Duodenal mucosa (tissue), 2 donors: ENCODE measurements around the gene SH3BP4.

Source experiments
- H3K27ac ChIP-seq: one replicate; pipeline ENCODE4 v1.7.0; 2013; ENCODE audit warnings: low read depth, low read length
- H3K27me3 ChIP-seq, 2 donors: one replicate each; pipeline ENCODE4 v1.7.0; 2013; ENCODE audit warnings: low read length in 2 of 2, control low read depth in 1 of 2; ENCODE audit not compliant: insufficient read depth in 2 of 2, control insufficient read depth in 1 of 2
- H3K36me3 ChIP-seq, 2 donors: one replicate each; pipeline ENCODE4 v1.7.0; 2013; ENCODE audit warnings: low read length in 2 of 2, control low read depth in 1 of 2; ENCODE audit not compliant: insufficient read depth in 2 of 2, control insufficient read depth in 1 of 2
- H3K4me1 ChIP-seq, 2 donors: one replicate each; pipeline ENCODE4 v1.7.0; 2013; ENCODE audit warnings: low read length in 2 of 2, control low read depth in 1 of 2; ENCODE audit not compliant: insufficient read depth in 2 of 2, control insufficient read depth in 1 of 2
- H3K4me3 ChIP-seq, 2 donors: one replicate each; pipeline ENCODE4 v1.7.0; 2013; ENCODE audit warnings: low read length in 2 of 2, low read depth in 1 of 2
- H3K9ac ChIP-seq, 2 donors: one replicate each; pipeline ENCODE4 v1.7.0; 2013; ENCODE audit warnings: low read length in 2 of 2, low read depth in 1 of 2
- H3K9me3 ChIP-seq, 2 donors: one replicate each; pipeline ENCODE4 v1.7.0; 2013; ENCODE audit warnings: low read length in 2 of 2, control low read depth in 1 of 2; ENCODE audit not compliant: control insufficient read depth in 1 of 2

SH3BP4 gene

DNA sequence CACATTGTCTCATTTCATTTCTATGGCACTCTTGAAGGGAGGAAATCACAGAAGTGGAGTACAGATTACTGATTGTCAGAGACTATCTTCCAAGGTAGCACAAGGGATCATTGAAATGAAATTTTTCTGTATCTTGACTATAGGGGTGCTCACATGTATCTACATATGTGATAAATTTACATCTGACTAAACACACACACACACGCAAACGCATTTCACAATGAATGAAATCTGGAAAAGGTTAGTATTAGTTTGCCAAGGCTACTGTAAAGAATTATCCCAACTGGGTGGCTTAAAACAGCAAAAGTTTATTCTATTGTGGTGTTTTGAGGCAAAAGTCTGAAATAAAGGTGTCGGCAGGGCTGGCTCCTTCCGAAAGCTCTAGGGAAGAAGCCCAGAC, 144.6 kb downstream of the SH3BP4 start:
- H3K36me3 ChIP-seq = no peaks in the 10 kb centered on the region
- H3K4me3 ChIP-seq = no peak overlapping the region
- H3K27ac ChIP-seq = no peak overlapping the region
- H3K9ac ChIP-seq = no peak overlapping the region
- H3K9me3 ChIP-seq = no peaks in the 10 kb centered on the region
- H3K4me1 ChIP-seq = no peaks in the 10 kb centered on the region
- no peaks in the 10 kb centered on the region for H3K27me3 ChIP-seq

- Histone ChIP-seq H3K27ac (no peak overlapping the region), H3K27me3 (no peaks in the 10 kb centered on the region), H3K4me3 (no peak overlapping the region), H3K9ac (no peak overlapping the region), H3K4me1 (no peaks in the 10 kb centered on the region), H3K36me3 (no peaks in the 10 kb centered on the region), H3K9me3 (no peaks in the 10 kb centered on the region)
These were observed 145.4 kb downstream of the SH3BP4 start for GRCh38 chr2:235097196-235097595.

- Histone ChIP-seq H3K4me3 (no peak overlapping the region), H3K9me3 (no peaks in the 10 kb centered on the region), H3K27me3 (no peaks in the 10 kb centered on the region), H3K4me1 (no peaks in the 10 kb centered on the region), H3K27ac (no peak overlapping the region), H3K36me3 (no peaks in the 10 kb centered on the region), H3K9ac (no peak overlapping the region)
These were observed 146.5 kb downstream of the SH3BP4 start for GRCh38 chr2:235098269-235098668.

DNA sequence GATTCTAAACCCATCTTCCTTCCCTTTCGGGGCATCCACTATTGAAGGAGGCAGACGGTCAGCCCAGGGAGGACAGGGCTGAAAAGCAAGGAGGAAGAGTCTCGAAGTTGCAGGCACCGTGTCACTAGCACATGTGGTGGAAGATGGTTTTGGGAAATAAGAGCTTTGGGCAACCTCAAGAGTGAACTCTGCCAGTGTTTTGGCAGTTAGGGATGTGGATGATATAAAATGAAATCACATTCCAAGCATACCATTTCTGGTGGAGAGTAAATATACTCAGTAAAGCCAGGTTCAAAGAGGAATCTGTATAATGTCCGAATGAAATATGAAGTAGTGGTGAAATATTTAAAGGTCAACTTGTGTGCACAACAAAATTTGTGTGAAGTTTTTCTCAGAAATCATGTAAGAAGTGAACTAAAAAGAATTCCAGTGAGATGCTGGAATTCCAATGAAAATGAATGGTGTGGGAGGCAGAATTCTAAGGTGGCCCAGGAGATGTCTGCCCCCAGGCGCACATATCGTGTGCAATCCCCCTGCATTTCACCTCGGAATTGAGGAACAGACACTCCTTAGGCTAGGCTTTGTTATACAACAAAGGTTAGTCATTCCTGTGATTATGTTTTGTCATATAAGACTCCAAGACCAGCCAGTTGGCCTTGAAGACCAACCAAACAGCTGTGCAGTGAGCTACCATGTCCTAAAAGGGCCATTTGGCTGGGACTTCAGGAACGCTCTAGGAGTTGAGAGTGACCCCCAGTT, 147.1 kb downstream of the SH3BP4 start:
- Histone ChIP-seq H3K4me1 (no peaks in the 10 kb centered on the region), H3K4me3 (no peak overlapping the region)

DNA sequence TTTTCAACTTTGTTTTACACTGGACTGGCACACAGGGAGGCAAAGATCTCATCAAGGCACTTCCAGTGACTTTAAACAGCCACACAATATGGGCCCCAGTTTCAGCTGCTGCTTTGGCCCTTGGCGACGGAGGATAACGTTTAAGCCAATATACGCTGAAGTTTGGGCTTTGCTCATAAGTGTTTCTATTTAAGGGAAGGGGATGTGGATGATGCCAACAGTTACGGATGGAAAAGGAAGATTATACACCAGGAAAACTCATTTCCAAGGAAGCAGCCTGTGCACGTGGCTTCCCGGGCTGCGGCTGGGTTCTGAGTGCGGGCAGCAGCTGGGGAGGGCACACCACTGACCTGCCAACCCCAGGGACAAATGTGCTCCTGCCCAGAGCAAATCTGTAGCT, 151.1 kb downstream of the SH3BP4 start:
- H3K9ac ChIP-seq = no peak overlapping the region
- no peaks in the 10 kb centered on the region for H3K4me1 ChIP-seq
- H3K27me3 ChIP-seq = no peaks in the 10 kb centered on the region
- H3K9me3 ChIP-seq = no peaks in the 10 kb centered on the region
- H3K36me3 ChIP-seq = no peaks in the 10 kb centered on the region
- no peak overlapping the region for H3K4me3 ChIP-seq
- no peak overlapping the region for H3K27ac ChIP-seq

More for the DNA sequence above, 147.1 kb downstream of the SH3BP4 start:
- Histone ChIP-seq H3K9ac (no peak overlapping the region), H3K36me3 (no peaks in the 10 kb centered on the region), H3K27me3 (no peaks in the 10 kb centered on the region), H3K27ac (no peak overlapping the region), H3K9me3 (no peaks in the 10 kb centered on the region)
